A549 (cell line): ENCODE measurements around the gene IL12A.

Experiments
- CEBPB ChIP-seq, 2 experiments: fragments of >200 bp in 1 of 2; sonication (Bioruptor Twin) in 1 of 2; formaldehyde crosslinking in 1 of 2; IDR thresholded peaks; 2 replicates each; pipeline ENCODE4 v1.6.1; 2012 to 2016
- CHD2 ChIP-seq: fragments of 150-350 bp; IDR thresholded peaks from 2 replicates; pipeline ENCODE4 v1.6.1; 2014; ENCODE audit warnings: low read length; ENCODE audit not compliant: partially characterized antibody
- CHD4 ChIP-seq: fragments of 200-600 bp; sonication (generic); IDR thresholded peaks from 2 replicates; pipeline ENCODE4 v1.6.1; 2016; ENCODE audit warnings: antibody characterized with exemption, mild to moderate bottlenecking, borderline replicate concordance
- E2F6 ChIP-seq: IDR thresholded peaks from 2 replicates; pipeline ENCODE4 v1.6.1; 2012; ENCODE audit warnings: low read depth, borderline replicate concordance
- EP300 ChIP-seq, 2 experiments: fragments of >200 bp; sonication (Bioruptor Twin); formaldehyde crosslinking; IDR thresholded peaks; 2 replicates in 1 of 2; 3 replicates in 1 of 2; pipeline ENCODE4 v1.6.1; 2016 to 2017
- JUNB ChIP-seq: fragments of >200 bp; sonication (Bioruptor Twin); formaldehyde crosslinking; IDR thresholded peaks from 2 replicates; pipeline ENCODE4 v1.6.1; 2016
- MAZ ChIP-seq: fragments of 150-350 bp; IDR thresholded peaks from 2 replicates; pipeline ENCODE4 v1.6.1; 2014; ENCODE audit warnings: antibody characterized with exemption, low read depth, low read length, borderline replicate concordance
- POLR2A ChIP-seq: IDR thresholded peaks from 2 replicates; pipeline ENCODE4 v1.6.1; 2012; ENCODE audit warnings: mild to moderate bottlenecking, low read length
- RARB ChIP-seq: fragments of 250-450 bp; sonication (Bioruptor Pico); IDR thresholded peaks from 2 replicates; pipeline ENCODE4 v1.8.0; 2021; ENCODE audit warnings: mild to moderate bottlenecking, moderate library complexity
- RFX5 ChIP-seq: fragments of 450-650 bp; IDR thresholded peaks from 2 replicates; pipeline ENCODE4 v1.7.1; 2014; ENCODE audit warnings: antibody characterized with exemption, mild to moderate bottlenecking, moderate library complexity

GRCh38 chr3:160009525-160009924, 20.9 kb downstream of the IL12A start:
- TF ChIP-seq MAZ: no peak
- no peak for TF ChIP-seq JUNB
- TF ChIP-seq RFX5: no peak
- no peak for TF ChIP-seq EP300 (IDR thresholded peaks at IDR 0.05)
- no peak for TF ChIP-seq CHD4
- TF ChIP-seq CHD2: no peak
- TF ChIP-seq CEBPB (IDR thresholded peaks at IDR 0.05): no peak
- TF ChIP-seq POLR2A: no peak
- TF ChIP-seq RARB (CRISPR knock-in tag): no peak
- no peak for TF ChIP-seq E2F6
